ENCODE measurements around the gene SMC1B.
"Not testable (repeated sequence)": the region's sequence is repeated elsewhere in the genome, so short reads cannot be mapped to it uniquely, and the experiment has no call there.

Gene SMC1B

GRCh38 chr22:45317551-45318167 lies 95.7 kb downstream of the SMC1B start:
- FAIRE-seq = no peak

- no peak for FAIRE-seq
These were observed 96.4 kb downstream of the SMC1B start for GRCh38 chr22:45316796-45317526.

GRCh38 chr22:45314786-45315185 lies 98.6 kb downstream of the SMC1B start:
- FAIRE-seq = no peak

- FAIRE-seq = no peak
These were observed 99.2 kb downstream of the SMC1B start for GRCh38 chr22:45314054-45314721.

- no peak for FAIRE-seq
These were observed 100.5 kb downstream of the SMC1B start for GRCh38 chr22:45312856-45313255.

- no peak for FAIRE-seq
These were observed 101.0 kb downstream of the SMC1B start for GRCh38 chr22:45312415-45312814.

- FAIRE-seq = no peak
These were observed 102.3 kb downstream of the SMC1B start for GRCh38 chr22:45310977-45311531.

- no peak for FAIRE-seq
These were observed 102.9 kb downstream of the SMC1B start for GRCh38 chr22:45310331-45310976.

GRCh38 chr22:45309422-45310227 lies 103.8 kb downstream of the SMC1B start, which contains the start of gene FAM118A:
Gene FAM118A (plus strand): TSS chr22:45309934. CDS start chr22:45322380, 12,446 bp downstream.
- FAIRE-seq = no peak

- FAIRE-seq = no peak
These were observed 104.4 kb downstream of the SMC1B start for GRCh38 chr22:45308957-45309421.

GRCh38 chr22:45308391-45308956 lies 104.9 kb downstream of the SMC1B start:
- FAIRE-seq = no peak

- FAIRE-seq = no peak
These were observed 107.3 kb downstream of the SMC1B start for GRCh38 chr22:45306139-45306538.

- FAIRE-seq = no peak
These were observed 107.8 kb downstream of the SMC1B start for GRCh38 chr22:45305456-45306075.

GRCh38 chr22:45304971-45305370 lies 108.4 kb downstream of the SMC1B start:
- FAIRE-seq = no peak

- no peak for FAIRE-seq
These were observed 110.2 kb downstream of the SMC1B start for GRCh38 chr22:45303181-45303580.

- FAIRE-seq = no peak
These were observed 110.6 kb downstream of the SMC1B start for GRCh38 chr22:45302751-45303150.

GRCh38 chr22:45298934-45299505 lies 114.4 kb downstream of the SMC1B start:
- no peak for FAIRE-seq

- no peak for FAIRE-seq
These were observed 116.6 kb downstream of the SMC1B start for GRCh38 chr22:45296628-45297297.

GRCh38 chr22:45295492-45295891 lies 117.9 kb downstream of the SMC1B start:
- FAIRE-seq = no peak

- FAIRE-seq = not testable (repeated sequence)
These were observed 118.4 kb downstream of the SMC1B start for GRCh38 chr22:45295004-45295403.

Data from TTC549 (cell line).